ENCODE data around the gene OLAH.
"Not testable (repeated sequence)": the region's sequence is repeated elsewhere in the genome, so short reads cannot be mapped to it uniquely, and the experiment has no call there.

OLAH gene

DNA sequence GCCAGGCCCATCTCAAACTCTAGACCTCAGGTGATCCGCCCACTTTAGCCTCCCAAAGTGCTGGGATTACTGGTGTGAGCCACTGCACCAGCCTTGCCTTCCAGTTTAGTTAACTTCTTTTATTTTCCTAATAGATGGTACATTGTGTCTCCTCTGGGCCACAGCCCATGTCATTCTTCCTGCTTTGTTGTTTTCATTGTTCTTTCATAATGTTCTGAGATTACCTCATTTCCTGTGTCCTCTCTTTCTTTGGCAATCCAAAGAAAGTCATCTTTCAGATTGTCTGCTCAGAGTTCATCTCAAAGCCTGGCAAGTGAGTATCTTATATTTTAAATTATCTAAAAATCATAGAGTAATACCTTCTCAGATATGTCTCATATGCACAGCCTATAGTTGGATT lies at the start of gene OLAH:
TSS of gene OLAH (plus strand) at position 270 of the 400 bp plus-strand sequence. CDS start 3,346 bp downstream, outside the sequence.
- no peak for DNase-seq

GRCh38 chr10:14995964-14996565 lies 47.7 kb upstream of the OLAH start:
- no peak for DNase-seq

DNA sequence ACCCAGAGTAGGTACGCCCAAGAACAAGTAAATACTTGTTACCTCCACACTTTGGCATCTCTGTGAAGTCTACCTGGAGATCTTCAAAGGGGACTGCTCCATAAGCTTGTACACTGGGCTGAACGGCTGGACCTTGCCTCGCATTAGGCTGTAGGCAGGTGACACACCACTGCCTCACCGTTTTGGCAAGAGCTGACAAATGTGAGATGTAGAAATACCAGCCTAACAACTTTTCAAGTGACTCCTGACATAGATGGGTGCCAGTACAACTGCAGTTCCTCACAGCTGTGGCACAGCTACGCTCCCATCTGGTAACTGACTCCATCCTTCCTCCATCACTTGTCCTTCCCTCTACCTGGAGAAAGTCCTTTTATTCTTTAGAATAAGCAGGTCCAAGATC lies 30.2 kb upstream of the OLAH start:
- not testable (repeated sequence) for DNase-seq

DNA sequence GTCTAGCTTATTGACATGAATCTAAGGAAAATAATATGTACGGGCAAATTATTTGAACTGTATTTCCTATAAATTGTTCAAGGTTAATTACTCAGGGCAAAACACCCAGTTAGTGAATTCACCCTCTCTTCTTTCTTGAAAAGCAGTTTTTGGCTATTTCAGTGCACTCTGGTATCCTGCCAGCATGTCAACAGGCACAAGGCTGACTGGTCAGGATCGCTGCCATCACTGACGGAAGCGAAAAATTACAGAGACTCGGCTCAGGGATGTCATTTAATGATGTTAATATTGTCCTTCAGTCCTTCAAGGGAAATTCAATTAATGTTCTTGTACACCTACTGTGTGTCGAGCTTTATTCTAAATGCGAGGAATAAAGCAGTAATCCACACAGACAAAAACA lies 28.3 kb upstream of the OLAH start:
- no peak for DNase-seq

DNA sequence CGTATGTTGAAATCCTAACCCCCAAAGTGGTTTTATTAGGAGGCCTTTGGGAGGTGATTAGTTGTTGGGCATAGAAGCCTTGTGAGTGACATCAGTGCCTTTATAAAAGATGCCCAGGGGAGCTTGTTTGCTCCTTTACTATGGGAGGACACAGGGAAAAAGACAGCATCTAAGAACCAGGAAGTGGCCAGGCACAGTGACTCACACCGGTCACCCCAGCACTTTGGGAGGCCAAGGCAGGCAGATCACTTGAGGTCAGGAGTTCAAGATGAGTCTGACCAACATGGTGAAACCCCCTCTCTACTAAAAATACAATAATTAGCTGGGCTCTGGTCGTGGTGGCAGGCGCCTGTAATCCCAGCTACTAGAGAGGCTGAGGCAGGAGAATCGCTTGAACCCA lies 22.8 kb upstream of the OLAH start:
- not testable (repeated sequence) for DNase-seq

DNA sequence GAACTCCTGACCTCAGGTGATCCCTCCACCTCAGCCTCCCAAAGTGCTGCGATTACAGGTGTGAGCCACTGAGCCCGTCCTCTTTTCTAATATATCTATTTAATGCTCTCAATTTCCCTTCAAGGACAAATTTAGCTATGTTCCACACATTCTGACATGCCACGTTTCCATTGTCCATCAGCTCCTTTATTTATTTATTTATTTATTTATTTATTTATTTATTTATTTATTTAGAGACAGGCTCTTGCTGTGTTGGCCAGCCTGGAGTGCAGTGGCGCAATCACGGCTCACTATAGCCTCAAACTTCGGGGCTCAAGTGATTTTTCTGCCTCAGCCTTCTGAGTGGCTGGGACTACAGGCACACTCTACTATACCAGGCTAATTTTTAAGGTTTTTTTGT lies 20.7 kb upstream of the OLAH start:
- DNase-seq = not testable (repeated sequence)

DNA sequence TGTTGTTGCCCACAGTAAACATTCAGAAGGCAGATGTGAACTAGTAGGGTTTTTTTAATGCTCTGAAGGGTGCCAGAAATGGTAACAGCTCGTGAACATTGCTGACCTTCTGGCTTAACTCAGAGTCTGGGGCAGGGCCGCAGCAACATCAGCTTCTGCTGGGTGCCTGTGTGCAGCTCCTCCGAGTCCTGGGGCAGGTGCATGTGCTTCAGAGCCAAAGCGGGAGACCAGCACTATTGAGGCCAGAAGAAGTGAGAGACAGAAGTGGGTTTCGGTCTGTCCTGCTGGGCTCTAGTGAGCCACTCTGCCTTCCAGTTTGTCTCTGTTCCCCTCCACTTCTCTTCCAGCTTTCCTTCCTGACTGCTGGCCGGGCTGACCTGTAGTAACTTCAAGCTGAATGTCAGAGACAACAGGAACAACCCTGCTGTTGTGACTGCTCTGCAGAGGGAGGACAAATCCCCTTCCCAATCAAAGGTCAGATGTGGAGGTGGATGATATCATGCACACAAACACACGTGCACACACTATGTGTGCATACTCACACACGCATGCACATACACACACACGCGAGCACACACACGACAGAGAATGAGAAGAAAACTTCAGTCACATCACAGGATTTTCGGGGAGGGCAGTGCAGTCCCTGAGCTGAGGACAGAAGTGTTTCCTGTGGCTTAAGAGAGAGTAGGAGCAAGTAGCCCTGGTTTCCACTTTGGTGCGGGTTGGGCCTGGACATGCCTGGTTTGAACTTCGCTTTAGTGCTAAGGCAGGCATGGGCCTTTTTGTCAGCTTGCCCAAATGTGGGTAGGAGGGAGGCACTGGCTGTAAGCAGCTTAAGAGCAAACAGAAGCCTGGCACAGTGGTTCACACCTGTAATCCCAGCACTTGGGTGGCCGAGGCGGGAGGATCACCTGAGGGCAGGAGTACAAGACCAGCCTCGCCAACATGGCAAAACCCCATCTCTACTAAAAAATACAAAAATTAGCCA lies 19.4 kb upstream of the OLAH start:
- not testable (repeated sequence) for DNase-seq

- not testable (repeated sequence) for DNase-seq
Observed at GRCh38 chr10:15025040-15025439, 18.7 kb upstream of the OLAH start.

GRCh38 chr10:15027741-15028140 lies 16.0 kb upstream of the OLAH start:
- no peak for DNase-seq

DNA sequence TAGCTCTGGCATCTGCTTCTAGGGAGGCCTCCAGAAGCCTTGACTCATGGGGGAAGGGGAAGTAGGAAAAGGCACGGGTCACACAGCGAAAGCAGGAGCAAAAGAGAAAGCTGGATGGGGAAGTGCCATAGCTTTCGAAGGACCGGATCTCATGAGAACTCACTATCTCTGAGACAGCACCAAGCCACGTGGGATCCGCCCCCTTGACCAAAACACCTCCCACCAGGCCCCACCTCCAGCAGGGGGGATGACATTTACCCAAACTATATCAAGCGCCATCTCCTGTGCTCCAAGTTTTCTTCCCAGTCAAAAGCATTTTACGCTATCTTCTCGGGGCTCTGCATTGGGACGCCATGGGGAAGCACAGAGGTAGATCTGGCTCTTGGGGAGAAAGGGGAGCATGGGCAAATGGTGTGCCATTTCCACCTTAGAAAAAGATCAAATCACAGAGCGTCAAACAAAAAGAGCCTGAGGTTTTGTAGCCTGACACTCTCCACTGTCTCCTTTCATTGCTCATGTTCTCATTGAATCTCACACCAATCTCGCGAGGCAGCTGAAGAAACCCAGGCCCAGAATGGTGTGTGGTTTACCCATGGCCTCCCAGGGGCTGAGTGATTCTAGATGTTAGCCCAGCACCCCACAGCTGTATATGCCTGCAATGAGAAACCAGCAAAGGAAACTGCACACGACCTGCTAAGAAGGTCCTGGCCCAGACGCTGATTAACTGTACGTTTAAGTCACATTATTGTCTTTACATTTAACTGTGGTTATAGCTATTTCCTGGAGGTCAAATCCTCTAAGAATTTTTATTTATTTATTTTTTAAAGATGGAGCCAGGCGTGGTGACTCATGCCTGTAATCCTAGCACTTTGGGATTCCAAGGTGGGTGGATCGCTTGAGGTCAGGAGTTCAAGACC lies 8.1 kb upstream of the OLAH start:
- DNase-seq = no peak

- DNase-seq = no peak
Observed at GRCh38 chr10:15037691-15038090, 6.1 kb upstream of the OLAH start.

GRCh38 chr10:15038416-15038815 lies 5.3 kb upstream of the OLAH start:
- DNase-seq = no peak

DNA sequence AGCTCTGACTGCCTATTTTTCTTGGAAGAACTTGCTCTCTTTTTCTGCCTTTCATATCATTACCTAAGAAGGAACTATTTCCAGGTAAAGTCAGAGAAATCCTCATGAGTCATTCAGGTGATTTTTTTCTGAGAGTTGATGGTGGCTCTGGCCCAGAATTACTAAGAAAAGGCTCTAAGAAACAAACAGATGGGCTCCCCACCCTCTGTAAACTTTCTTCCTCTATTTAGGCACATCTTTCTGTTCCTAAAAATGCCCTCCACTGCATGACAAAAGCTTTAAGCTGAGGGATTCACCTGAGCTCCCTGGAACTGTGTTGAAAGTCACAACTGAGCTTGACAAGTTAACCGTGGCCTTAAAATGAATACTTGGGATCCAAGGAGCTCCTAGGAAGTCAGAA lies 1.6 kb downstream of the OLAH start:
- no peak for DNase-seq

- DNase-seq = no peak
Observed at GRCh38 chr10:15046626-15047025, 2.9 kb downstream of the OLAH start.

GRCh38 chr10:15049533-15049932 lies 5.8 kb downstream of the OLAH start:
- no peak for DNase-seq

GRCh38 chr10:15052121-15052520 lies 8.4 kb downstream of the OLAH start:
- no peak for DNase-seq

DNA sequence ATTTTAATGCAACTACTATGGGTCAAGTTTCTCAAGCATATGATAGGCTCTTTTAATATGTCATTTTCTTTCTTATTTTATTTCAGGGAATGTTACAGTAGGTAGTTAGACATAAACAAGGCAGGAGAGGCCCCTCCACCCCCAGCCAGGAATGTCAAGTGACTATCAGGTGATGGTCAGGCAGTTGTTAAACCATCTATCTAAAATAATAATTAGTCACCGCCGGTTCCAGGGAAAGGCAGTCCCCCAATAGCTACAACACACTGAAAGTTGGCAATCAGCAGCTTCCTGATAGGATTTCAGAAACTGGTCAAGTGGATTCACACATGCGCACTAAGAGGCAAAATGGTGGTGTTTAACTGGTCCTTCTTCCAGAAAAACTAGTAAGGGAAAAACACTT lies 9.3 kb downstream of the OLAH start:
- DNase-seq = no peak

DNA sequence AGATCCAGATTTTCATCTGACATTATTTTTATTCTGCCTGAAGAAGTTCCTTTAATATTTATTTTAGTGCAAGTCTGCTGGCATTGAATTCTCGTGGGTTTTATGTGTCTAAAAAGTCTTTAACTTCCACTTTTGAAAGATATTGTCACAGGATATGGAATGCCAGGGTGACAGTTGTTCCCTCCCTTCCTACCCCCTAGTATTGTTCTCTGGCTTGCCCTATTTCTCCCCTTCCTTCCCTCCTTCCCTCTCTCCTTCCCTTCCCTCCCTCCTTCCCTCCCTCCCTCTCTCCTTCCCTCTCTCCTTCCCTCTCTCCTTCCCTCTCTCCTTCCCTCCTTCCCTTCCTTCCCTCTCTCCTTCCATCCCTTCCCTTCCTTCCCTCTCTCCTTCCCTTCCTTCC lies 14.9 kb downstream of the OLAH start:
- DNase-seq = no peak

- no peak for DNase-seq
Observed at GRCh38 chr10:15059914-15060313, 16.2 kb downstream of the OLAH start.

DNA sequence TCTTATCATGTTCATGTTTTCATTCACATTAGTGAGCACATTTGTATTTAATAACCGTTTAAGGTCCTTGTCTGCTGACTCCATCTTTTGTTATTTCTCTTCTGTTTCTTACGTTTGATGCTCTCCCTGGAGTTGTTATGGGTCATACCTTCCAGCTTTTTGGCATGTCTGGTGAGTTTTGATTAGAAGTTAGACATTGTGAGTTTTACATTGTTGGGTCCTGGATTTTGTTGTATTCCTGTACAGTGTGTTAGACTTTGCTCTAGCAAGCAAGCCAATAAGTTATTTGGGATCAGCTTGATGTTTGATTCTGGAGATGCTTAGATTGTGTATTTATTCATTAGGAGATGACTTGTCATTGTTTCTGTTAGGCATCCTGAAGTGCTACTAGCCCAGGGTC lies 16.9 kb downstream of the OLAH start:
- no peak for DNase-seq

GRCh38 chr10:15067154-15067553 lies 23.4 kb downstream of the OLAH start:
- no peak for DNase-seq

DNA sequence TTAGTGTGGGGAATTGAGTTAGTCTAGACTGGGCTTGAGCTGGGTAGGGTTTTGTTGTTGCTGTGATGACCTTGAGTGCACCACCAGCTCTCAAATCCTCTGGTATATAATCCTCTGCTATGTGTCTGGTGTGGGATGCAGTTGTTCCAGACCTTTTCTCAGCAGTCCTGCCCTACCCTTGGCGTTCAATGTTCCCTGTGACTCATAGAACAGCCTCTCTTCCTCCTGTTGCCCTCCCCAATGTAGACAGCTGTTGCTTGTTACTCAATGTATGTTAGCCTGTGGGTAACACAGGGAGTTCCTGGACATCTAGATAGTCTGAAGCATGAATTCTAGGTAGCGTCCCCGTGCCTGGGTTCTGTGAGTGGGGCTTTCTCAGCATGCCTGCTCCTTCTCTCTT lies 25.1 kb downstream of the OLAH start:
- DNase-seq = no peak

DNA sequence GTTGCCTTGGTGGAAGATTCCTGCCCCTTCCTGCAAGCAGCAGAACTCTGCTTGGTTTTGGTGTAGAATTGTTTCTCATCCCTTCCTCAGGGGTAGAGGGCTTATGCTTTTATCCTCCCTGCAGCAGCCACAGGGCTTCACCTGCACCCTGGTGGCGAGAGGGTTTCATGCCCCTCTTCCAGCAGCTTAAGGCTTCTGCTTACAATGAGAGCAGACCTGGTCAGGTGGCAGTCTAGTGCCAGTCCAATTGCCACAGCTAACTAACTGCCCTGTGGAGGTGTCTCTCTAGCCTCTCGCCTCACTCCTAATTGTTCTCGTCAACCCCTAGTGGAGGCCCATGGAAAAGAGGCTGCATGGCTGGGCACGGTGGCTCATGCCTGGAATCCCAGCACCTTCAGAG lies 25.5 kb downstream of the OLAH start:
- no peak for DNase-seq

Data from activated CD4-positive, alpha-beta T cell treated with anti-CD3 and anti-CD28 coated beads for 1 hour (primary cell).